ENCODE results near the gene POLA2.
"Not testable (repeated sequence)": the region's sequence is repeated elsewhere in the genome, so short reads cannot be mapped to it uniquely, and the experiment has no call there.

Gene POLA2

GRCh38 chr11:65310215-65310614 is 48.5 kb downstream of the POLA2 start:
- DNase-seq, result no peak

- DNase-seq, result no peak
Measured at GRCh38 chr11:65310736-65311135, 49.0 kb downstream of the POLA2 start.

- DNase-seq, result no peak
Measured at GRCh38 chr11:65311170-65311678, 49.5 kb downstream of the POLA2 start.

GRCh38 chr11:65314501-65315203 is 52.9 kb downstream of the POLA2 start, which contains the start of gene CDC42EP2:
CDC42EP2 (plus strand) TSS chr11:65314866; CDS start chr11:65320899, 6,033 bp downstream.
- peak; percentile 92 for DNase-seq

- DNase-seq, result peak; percentile 95
Measured at GRCh38 chr11:65315204-65315865, 53.6 kb downstream of the POLA2 start.

- DNase-seq, result no peak
Measured at GRCh38 chr11:65315866-65316226, 54.1 kb downstream of the POLA2 start.

GRCh38 chr11:65316227-65317024 is 54.7 kb downstream of the POLA2 start:
- no peak for DNase-seq

GRCh38 chr11:65317025-65317786 is 55.4 kb downstream of the POLA2 start:
- no peak for DNase-seq

GRCh38 chr11:65320386-65321075 is 58.8 kb downstream of the POLA2 start:
- DNase-seq, result no peak

GRCh38 chr11:65321076-65321475 is 59.3 kb downstream of the POLA2 start:
- DNase-seq, result no peak

GRCh38 chr11:65321828-65322485 is 60.2 kb downstream of the POLA2 start:
- DNase-seq, result no peak

GRCh38 chr11:65323813-65324212 is 62.1 kb downstream of the POLA2 start:
- DNase-seq, result no peak

GRCh38 chr11:65325435-65325834 is 63.7 kb downstream of the POLA2 start:
- DNase-seq, result no peak

- no peak for DNase-seq
Measured at GRCh38 chr11:65327021-65327420, 65.3 kb downstream of the POLA2 start.

GRCh38 chr11:65329478-65329877 is 67.7 kb downstream of the POLA2 start:
- no peak for DNase-seq

GRCh38 chr11:65329944-65330403 is 68.2 kb downstream of the POLA2 start:
- peak; percentile 91 for DNase-seq

GRCh38 chr11:65330544-65330943 is 68.8 kb downstream of the POLA2 start:
- DNase-seq, result no peak

GRCh38 chr11:65332591-65332990 is 70.8 kb downstream of the POLA2 start:
- not testable (repeated sequence) for DNase-seq

GRCh38 chr11:65334696-65335295 is 73.0 kb downstream of the POLA2 start:
- no peak for DNase-seq

- no peak for DNase-seq
Measured at GRCh38 chr11:65338676-65339075, 76.9 kb downstream of the POLA2 start.

GRCh38 chr11:65340226-65340625 is 78.5 kb downstream of the POLA2 start:
- DNase-seq, result no peak
